Measurements from ENCODE around the gene SNN.

The SNN gene

GRCh38 chr16:11630046-11630767 is 38.0 kb upstream of the SNN start:
- no peaks in the 10 kb centered on the region for H3K9me3 Mint-ChIP-seq
- DNase-seq = no peak
- no peak overlapping the region for H3K4me3 Mint-ChIP-seq
- peaks cover 40% of the 10 kb centered on the region for H3K4me1 Mint-ChIP-seq (ENCODE audit: low read depth)
- peak overlapping the region; percentile 56 for H3K27ac Mint-ChIP-seq
- no peaks in the 10 kb centered on the region for H3K36me3 Mint-ChIP-seq (ENCODE audit: low read depth)
- no peaks in the 10 kb centered on the region for H3K27me3 Mint-ChIP-seq

DNA sequence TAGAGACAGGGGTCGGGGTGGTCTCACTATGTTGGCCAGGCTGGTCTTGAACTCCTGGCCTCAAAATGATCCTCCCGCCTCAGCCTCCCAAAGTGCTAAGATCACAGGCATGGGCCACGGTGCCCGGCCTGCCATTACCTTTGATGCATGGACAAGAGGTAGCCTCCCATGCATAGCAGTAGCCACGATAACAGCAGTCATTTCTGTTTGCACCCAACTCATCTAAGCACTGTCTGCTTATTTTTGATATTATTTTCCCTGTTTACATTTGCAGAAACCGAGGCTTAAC is 37.5 kb upstream of the SNN start:
- Mint-ChIP-seq H3K36me3 (ENCODE audit: low read depth) (no peaks in the 10 kb centered on the region), H3K4me3 (no peak overlapping the region), H3K27ac (no peak overlapping the region), H3K4me1 (ENCODE audit: low read depth) (peaks cover 35% of the 10 kb centered on the region), H3K27me3 (no peaks in the 10 kb centered on the region), H3K9me3 (no peaks in the 10 kb centered on the region)
- no peak for DNase-seq

DNA sequence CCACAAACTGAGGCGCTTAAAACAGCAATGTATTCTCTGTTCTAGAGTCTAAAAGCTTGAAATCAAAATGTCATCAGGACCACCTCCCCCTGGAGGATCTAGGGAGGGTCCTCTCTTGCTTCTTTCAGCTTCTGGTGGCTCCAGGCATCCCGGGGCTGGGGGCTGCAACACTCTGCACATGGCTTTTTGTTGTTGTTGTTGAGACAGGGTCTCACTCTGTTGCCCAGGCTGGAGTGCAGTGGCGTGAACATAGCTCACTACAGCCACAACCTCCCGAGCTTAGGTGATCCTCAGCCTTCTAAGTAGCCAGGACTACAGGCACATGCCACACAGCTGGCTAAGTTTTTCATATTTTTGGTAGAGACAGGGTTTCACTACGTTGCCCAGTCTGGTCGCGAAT is 37.0 kb upstream of the SNN start:
- H3K27ac Mint-ChIP-seq = no peak overlapping the region
- peaks cover 32% of the 10 kb centered on the region for H3K4me1 Mint-ChIP-seq (ENCODE audit: low read depth)
- no peaks in the 10 kb centered on the region for H3K36me3 Mint-ChIP-seq (ENCODE audit: low read depth)
- H3K27me3 Mint-ChIP-seq = no peaks in the 10 kb centered on the region
- DNase-seq = no peak
- no peaks in the 10 kb centered on the region for H3K9me3 Mint-ChIP-seq
- H3K4me3 Mint-ChIP-seq = no peak overlapping the region

GRCh38 chr16:11632455-11632939 is 35.8 kb upstream of the SNN start:
- H3K27me3 Mint-ChIP-seq = no peaks in the 10 kb centered on the region
- H3K9me3 Mint-ChIP-seq = no peaks in the 10 kb centered on the region
- no peak for DNase-seq
- no peaks in the 10 kb centered on the region for H3K36me3 Mint-ChIP-seq (ENCODE audit: low read depth)
- no peak overlapping the region for H3K4me3 Mint-ChIP-seq
- H3K27ac Mint-ChIP-seq = no peak overlapping the region
- peaks cover 30% of the 10 kb centered on the region for H3K4me1 Mint-ChIP-seq (ENCODE audit: low read depth)

DNA sequence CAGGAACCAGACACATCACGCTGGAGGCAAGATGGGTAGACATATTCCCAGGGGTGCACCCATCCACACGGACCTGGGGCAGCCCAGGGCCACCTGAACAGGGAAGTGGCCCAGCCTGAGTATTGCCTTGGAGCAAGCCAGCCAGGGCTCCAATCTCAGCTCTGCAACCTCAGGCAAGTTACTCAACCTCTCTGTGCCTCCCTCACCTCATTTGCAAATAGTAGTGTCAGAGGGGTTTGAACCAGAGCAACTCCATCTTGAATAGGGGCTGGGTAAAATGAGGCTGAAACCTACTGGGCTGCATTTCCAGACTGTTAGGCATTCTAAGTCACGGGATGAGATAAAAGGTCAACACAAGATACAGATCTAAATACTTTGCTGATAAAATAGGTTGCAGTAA is 35.1 kb upstream of the SNN start:
- no peak for DNase-seq
- Mint-ChIP-seq H3K9me3 (no peaks in the 10 kb centered on the region), H3K27me3 (no peaks in the 10 kb centered on the region), H3K4me3 (no peak overlapping the region), H3K27ac (no peak overlapping the region), H3K4me1 (ENCODE audit: low read depth) (peaks cover 27% of the 10 kb centered on the region), H3K36me3 (ENCODE audit: low read depth) (no peaks in the 10 kb centered on the region)

DNA sequence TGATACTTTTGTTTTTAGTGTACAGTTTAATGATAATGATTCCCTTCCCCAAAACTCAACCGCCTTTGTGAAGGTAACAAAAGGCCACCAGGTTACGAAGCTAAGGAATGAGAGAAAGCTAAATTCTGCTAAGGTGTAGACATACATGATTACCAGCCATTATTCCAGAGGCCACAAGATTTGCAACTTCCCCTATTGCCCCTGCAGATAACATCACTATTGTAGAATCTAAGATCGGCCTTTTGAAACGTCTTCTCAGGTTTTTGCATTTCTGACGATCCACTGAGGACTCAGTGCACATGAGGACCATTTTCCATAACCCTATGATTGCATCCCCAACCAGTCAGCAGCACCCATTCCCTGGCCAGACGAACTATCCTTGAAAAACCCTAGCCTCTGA is 33.9 kb upstream of the SNN start:
- Mint-ChIP-seq H3K4me1 (ENCODE audit: low read depth) (peaks cover 19% of the 10 kb centered on the region), H3K4me3 (no peak overlapping the region), H3K27me3 (no peaks in the 10 kb centered on the region), H3K9me3 (no peaks in the 10 kb centered on the region), H3K36me3 (ENCODE audit: low read depth) (no peaks in the 10 kb centered on the region), H3K27ac (no peak overlapping the region)
- no peak for DNase-seq

GRCh38 chr16:11635113-11635652 is 33.1 kb upstream of the SNN start:
- H3K36me3 Mint-ChIP-seq (ENCODE audit: low read depth) = no peaks in the 10 kb centered on the region
- H3K27ac Mint-ChIP-seq = no peak overlapping the region
- DNase-seq = no peak
- H3K27me3 Mint-ChIP-seq = no peaks in the 10 kb centered on the region
- no peak overlapping the region for H3K4me3 Mint-ChIP-seq
- H3K4me1 Mint-ChIP-seq (ENCODE audit: low read depth) = peaks cover 14% of the 10 kb centered on the region
- H3K9me3 Mint-ChIP-seq = no peaks in the 10 kb centered on the region

DNA sequence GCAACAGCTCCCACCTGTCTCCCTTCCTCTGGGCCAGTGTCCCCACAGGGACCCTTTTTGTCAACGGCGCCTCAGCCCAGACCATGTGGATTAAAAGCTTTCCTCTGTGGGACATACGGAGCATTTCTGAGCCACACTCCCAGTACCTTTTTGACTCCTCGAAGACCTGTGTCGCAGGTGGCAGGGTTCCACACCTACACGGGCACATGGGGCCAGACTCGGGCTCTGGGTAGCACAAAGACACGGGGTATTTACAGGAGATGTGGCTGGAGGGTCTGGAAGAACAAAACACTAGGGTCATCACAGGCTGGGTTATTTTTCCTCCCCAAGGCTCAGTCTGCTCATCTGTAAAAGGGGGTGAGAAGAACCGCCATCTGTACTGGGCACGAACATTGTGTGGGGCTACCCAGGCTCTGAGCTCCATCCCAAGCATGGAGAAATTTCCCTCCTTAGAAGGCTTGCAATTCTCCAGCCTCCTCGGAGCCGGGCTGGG is 32.5 kb upstream of the SNN start:
- Mint-ChIP-seq H3K36me3 (ENCODE audit: low read depth) (no peaks in the 10 kb centered on the region), H3K9me3 (no peaks in the 10 kb centered on the region), H3K4me1 (ENCODE audit: low read depth) (peaks cover 15% of the 10 kb centered on the region), H3K27ac (no peak overlapping the region), H3K27me3 (no peaks in the 10 kb centered on the region), H3K4me3 (no peak overlapping the region)
- no peak for DNase-seq

DNA sequence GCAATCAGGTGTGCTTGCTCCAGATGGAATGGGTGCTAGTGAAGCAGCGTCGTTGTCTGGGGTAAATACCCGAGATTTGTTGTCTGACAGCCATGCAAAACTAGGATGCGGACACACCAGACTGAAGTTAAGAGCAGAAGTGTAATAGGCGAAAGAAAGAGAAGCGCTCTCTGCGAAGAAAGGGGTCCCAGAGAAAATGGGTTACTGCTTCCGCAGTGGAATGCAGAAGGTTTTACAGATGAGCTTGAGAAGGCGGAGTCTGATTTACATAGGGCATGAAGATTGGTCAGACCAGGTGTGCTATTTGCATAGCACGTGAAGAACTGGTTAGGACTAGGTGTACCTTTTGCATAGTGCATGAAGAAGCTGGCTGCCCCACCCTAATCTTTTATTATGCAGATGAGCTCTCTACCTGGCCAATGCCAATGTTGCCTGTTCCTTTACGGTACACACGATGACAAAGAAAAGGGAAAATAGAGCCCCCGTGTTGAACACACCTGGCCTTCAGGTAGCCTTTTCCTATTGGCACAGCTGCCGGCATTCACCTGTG is 32.0 kb upstream of the SNN start:
- no peak overlapping the region for H3K4me3 Mint-ChIP-seq
- no peaks in the 10 kb centered on the region for H3K36me3 Mint-ChIP-seq (ENCODE audit: low read depth)
- H3K27ac Mint-ChIP-seq = no peak overlapping the region
- H3K9me3 Mint-ChIP-seq = no peaks in the 10 kb centered on the region
- DNase-seq = no peak
- no peaks in the 10 kb centered on the region for H3K27me3 Mint-ChIP-seq
- H3K4me1 Mint-ChIP-seq (ENCODE audit: low read depth) = peaks cover 20% of the 10 kb centered on the region

- no peaks in the 10 kb centered on the region for H3K9me3 Mint-ChIP-seq
- H3K4me3 Mint-ChIP-seq = no peak overlapping the region
- DNase-seq = no peak
- H3K27ac Mint-ChIP-seq = no peak overlapping the region
- H3K27me3 Mint-ChIP-seq = no peaks in the 10 kb centered on the region
- H3K4me1 Mint-ChIP-seq (ENCODE audit: low read depth) = peaks cover 23% of the 10 kb centered on the region
- no peaks in the 10 kb centered on the region for H3K36me3 Mint-ChIP-seq (ENCODE audit: low read depth)
These were observed 30.9 kb upstream of the SNN start for GRCh38 chr16:11637320-11637719.

DNA sequence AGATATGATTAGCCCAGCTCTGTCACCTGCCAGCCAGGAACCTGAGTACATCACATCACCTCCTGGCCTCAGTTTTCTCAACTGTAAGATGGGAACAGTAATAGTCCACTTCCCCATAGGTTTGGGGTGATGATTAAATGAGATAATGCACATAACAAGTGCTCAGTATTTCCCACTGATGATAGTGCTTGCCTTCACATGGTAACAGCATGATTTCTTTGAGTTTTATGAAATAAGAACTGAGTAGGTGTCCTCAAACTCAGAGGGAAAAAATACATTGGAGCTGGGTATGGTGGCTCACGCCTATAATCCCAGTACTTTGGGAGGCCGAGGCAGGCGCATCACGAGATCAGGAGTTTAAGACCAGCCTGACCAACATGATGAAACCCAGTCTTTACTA is 30.1 kb upstream of the SNN start:
- Mint-ChIP-seq H3K9me3 (no peaks in the 10 kb centered on the region), H3K4me3 (no peak overlapping the region), H3K27ac (no peak overlapping the region), H3K27me3 (no peaks in the 10 kb centered on the region), H3K4me1 (ENCODE audit: low read depth) (peaks cover 24% of the 10 kb centered on the region), H3K36me3 (ENCODE audit: low read depth) (no peaks in the 10 kb centered on the region)
- DNase-seq = no peak

- no peak overlapping the region for H3K4me3 Mint-ChIP-seq
- no peaks in the 10 kb centered on the region for H3K27me3 Mint-ChIP-seq
- DNase-seq = no peak
- H3K4me1 Mint-ChIP-seq (ENCODE audit: low read depth) = peaks cover 20% of the 10 kb centered on the region
- H3K27ac Mint-ChIP-seq = no peak overlapping the region
- no peaks in the 10 kb centered on the region for H3K36me3 Mint-ChIP-seq (ENCODE audit: low read depth)
- no peaks in the 10 kb centered on the region for H3K9me3 Mint-ChIP-seq
These were observed 29.2 kb upstream of the SNN start for GRCh38 chr16:11639008-11639562.

DNA sequence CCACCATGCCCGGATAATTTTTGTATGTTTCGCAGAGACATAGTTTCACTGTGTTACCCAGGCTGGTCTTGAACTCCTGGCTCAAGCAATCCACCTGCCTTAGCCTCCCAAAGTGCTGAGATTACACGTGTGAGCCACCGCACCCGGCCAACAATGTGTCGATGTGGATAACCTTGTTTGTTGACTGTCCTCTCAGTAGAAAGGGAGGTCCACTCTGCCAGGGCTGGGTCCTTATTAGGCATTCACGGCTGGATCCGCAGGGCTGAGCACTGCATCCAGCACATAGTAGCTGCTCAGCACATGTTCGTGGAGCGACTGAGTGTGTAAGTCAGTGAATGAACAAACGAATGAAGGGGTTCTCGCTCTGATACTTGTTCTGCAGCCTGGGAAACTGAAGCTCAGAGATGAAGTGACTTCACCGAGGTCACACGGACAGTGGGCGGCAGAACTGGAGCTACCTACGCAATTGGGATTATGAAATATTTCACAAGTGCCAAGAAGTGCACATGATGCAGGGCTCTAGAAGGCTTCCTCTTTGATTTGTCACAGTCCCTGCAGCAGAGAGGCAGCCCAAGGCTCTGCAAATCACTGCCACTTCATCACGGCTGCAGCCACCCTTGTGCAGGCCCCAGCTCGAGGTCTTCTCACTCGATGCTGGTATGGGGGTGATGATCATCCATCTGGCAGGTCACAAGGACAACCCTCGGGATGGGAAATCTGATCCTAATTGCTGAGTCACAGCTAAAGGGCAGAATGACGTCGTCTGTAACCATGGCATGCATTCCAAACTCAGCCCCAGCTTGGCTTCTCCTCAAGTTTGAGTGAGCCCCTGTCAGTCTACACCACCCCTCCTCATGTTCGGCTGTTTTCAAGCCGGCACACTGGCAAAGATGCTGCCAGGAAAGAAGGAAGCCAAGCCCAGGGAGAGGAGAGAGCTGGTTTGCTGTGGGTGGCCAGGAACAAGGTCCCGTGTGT is 28.0 kb upstream of the SNN start:
- H3K4me1 Mint-ChIP-seq (ENCODE audit: low read depth) = peaks cover 16% of the 10 kb centered on the region
- no peaks in the 10 kb centered on the region for H3K36me3 Mint-ChIP-seq (ENCODE audit: low read depth)
- H3K4me3 Mint-ChIP-seq = no peak overlapping the region
- no peaks in the 10 kb centered on the region for H3K27me3 Mint-ChIP-seq
- no peak for DNase-seq
- no peak overlapping the region for H3K27ac Mint-ChIP-seq
- H3K9me3 Mint-ChIP-seq = no peaks in the 10 kb centered on the region

DNA sequence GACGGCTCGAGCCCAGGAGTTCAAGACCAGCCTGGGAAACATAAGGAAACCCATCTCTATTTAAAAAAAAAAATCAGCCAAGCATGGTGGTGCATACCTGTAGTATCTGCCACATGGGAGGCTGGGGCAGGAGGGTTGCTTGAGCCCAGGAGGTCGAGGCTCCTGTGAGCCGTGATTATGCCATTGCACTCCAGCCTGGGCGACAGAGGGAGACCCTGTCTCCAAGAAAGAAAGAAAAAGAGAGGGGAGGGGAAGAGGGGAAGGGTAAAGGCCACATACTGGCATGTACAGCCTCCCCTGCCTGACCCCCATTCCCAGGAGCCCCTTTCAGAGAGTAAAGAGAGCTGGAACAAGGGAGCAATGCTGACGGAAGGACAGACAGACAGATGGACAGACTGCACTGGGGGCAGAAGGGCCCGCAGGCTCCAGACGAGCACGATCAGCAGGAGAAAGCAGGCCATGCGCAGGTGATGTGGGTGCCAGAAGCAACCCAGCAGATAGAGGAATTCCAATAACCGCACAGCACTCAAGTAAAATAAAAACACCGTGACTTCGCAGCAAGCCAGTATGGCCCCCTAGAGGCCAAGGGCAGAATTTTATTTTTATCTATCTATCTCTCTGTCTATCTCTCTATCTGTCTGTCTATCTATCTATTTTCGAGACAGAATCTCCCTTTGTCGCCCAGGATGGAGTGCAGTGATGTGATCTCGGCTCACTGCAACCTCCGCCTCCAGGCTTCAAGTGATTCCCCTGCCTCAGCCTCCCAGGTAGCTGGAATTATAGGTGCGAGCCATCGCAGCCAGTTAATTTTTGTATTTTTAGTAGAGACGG is 27.1 kb upstream of the SNN start:
- H3K27ac Mint-ChIP-seq = no peak overlapping the region
- DNase-seq = peak; percentile 48
- no peak overlapping the region for H3K4me3 Mint-ChIP-seq
- no peaks in the 10 kb centered on the region for H3K36me3 Mint-ChIP-seq (ENCODE audit: low read depth)
- H3K27me3 Mint-ChIP-seq = no peaks in the 10 kb centered on the region
- H3K4me1 Mint-ChIP-seq (ENCODE audit: low read depth) = peaks cover 16% of the 10 kb centered on the region
- no peaks in the 10 kb centered on the region for H3K9me3 Mint-ChIP-seq
